HL-60/S4 (cell line): ENCODE results near the gene GTSE1.

Source experiments
- in situ Hi-C: fragments of 300-500 bp; cut with MboI; formaldehyde crosslinking; loops from 2 replicates; pipeline ENCODE4 v1.14.3; 2022; ENCODE audit warnings: low sequenced_read_pairs

GTSE1 gene

GRCh38 chr22:46363611-46364321 is 67.1 kb downstream of the GTSE1 start:
- in situ Hi-C loops, result no loop called here

DNA sequence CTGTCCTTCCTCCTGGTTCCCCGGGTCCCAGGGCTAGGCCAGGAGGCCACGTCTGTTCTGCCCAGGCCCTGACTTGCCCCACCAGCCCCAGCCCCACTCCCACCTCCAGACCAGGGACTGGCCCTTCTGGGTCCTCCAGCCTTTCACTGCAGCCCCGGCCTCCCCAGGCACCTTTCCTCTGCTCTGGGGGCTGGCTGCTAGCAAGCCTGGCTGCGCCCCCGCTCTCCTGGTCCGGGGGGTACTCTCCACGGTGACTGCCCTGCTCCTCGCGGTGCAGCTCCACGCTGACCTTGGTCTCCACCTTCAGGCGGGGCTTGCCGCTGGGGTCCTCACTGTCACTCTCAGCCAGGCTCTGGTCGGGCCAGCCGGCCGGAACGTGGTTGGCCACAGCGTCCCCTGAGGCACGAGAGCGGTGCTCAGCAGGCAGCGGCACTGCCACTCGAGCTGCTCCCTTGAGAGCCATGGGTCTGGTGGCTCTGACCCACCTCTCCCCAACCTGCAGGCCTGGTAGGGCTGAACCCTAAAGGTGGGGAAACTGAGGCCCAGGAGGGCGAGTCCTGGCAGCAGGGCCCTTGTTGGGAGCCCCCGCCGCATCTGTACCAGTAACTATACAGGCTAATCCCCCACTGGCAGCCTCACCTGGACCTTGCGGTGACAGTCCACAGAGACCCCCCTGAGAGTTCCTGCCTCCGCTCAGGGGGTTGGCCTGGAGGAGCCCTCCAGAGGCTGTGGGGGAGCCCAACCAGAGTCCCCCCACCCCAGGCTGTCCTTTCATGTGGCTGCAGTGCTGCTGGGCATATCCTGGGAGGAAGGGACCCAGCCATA is 67.9 kb downstream of the GTSE1 start:
- in situ Hi-C loops, result loop anchor here (5.0 kb wide), 1 partner anchor 178 kb away; no protein-coding TSS in a partner anchor

DNA sequence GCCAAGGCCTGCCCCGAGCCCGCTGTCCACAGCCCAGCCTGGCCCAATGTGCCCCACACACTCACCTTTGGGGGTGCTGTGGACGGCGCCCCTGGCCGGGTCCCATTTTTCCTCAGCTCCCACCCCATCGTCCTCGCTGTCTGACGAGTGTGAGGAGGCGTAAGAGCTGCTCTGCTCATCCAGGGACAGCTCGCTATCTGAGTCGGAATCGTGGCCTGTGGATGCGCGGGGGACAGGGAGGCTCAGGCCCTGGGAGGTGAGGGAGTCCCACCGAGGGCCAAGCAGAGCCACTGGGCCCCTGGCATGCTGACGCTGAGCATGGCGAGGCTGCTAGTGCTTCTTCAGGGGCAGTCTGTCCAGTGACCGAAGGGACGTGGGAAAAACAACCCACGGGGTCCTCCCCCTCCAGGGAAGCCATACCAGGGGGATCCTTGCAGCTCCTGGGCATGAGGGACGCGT is 68.5 kb downstream of the GTSE1 start:
- in situ Hi-C loops, result loop anchor here (5.0 kb wide), 1 partner anchor 177 kb away; no protein-coding TSS in a partner anchor

GRCh38 chr22:46366327-46366731 is 69.7 kb downstream of the GTSE1 start:
- in situ Hi-C loops, result loop anchor here (5.0 kb wide), 1 partner anchor 176 kb away; no protein-coding TSS in a partner anchor

DNA sequence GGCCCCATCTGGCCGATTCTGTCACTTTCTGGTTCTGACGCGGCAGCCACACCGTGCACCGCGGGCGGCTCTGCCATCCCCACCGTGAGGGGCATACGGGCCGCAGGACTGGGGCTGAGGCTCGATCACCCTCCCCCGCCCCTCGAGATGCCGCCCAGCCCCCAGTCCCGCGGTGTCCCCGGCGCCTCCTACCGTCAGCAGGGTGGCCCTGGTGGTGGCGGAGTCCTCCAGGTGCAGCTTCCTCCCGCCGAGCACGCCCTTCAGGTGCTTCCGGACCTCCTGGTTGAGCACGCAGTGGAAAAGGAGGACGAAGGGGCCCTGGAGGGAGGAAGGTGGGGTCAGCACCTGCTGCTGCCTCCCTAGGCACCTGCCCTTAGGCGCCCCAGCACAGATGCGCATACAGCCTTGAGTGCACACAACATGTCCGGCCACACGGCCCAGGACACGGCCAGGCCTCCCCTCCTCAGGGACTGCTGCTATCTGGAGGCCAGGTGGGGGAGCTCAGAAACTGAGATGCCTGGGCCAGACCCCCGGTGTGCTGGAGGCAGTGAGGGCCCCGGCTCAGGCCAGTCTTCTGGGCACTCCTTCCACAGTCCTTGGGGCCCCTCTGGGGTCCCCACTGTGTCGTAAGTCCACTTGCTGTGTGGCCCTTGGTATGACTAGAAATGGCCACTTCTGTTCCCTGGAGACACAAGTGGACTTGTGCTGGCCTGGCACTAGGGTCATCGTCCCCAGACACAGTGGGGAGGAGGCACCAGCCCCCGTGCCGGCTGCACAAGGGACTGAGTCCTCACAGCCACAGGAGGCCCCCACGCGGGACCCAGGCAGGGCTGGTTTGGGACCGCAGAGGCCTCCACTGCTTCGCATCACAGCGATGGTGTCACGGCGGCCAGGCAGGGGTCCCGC is 70.4 kb downstream of the GTSE1 start:
- in situ Hi-C loops, result loop anchor here (5.0 kb wide), 1 partner anchor 175 kb away; no protein-coding TSS in a partner anchor

- in situ Hi-C loops, result loop anchor here (5.0 kb wide), 1 partner anchor 175 kb away; no protein-coding TSS in a partner anchor
Measured at GRCh38 chr22:46367707-46368191, 71.1 kb downstream of the GTSE1 start.

DNA sequence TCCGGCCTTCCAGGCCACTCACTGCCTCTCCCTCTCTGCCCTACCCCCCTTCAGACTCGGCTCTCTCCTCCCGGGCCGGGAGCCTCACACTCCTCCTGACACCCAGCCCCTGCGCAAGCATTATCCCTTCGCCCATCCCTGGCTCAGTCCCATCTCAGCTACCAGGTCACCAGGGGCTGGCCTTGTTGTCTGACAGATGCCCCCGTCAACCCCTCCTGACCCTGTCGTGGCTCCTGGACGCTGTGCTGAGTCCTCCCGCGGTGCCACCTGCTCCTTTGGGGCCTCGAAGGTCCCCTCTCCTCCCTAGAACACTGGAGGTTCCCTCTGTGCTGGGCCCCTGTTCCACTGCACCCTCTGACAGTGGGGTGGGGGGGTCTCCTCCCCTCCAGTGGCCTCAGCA is 71.8 kb downstream of the GTSE1 start:
- in situ Hi-C loops, result loop anchor here (5.0 kb wide), 1 partner anchor 174 kb away; no protein-coding TSS in a partner anchor

DNA sequence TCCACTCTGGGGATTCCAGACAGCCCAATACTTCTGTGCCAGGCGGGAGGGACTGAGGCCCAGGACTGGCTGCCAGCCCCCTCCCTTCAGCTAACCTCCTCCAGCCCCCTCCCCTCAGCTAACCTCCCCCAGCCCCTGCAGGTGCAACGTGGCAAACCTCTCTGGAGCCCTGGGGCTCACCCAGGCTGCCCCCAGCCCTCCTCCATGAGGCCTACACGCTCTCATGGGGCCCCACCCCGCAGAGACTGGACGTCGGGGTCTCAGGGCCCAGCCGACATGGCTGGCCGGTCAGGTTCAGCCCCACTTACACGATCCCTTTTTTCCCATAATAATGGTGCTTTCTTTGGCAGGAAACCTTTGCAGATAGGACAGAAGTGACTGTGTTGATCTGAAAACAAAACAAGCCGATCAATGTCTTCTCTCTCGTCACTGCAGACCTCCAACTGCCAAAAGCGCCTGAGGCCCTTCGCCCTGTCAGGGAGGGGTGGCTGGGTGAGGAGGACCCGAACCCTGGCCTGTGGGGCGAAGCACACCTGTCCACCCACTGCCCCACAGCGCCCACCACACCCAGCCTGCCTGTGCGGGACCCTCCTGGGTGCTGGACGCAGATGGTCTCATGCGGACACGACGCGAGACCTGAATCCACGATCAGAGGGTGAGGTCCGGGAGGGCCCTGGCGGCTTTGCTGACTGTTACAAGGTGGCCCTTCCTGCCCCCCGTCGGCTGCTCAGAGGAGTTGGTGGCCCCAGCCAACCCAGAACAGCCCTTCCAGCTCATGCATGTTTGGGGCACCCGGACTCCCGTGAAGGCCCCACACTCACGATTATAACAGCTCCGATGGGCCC is 72.4 kb downstream of the GTSE1 start:
- in situ Hi-C loops, result loop anchor here (5.0 kb wide), 1 partner anchor 173 kb away; no protein-coding TSS in a partner anchor

- in situ Hi-C loops, result loop anchor here (5.0 kb wide), 1 partner anchor 172 kb away; no protein-coding TSS in a partner anchor
Measured at GRCh38 chr22:46369716-46370583, 73.3 kb downstream of the GTSE1 start.

GRCh38 chr22:46370584-46371291 is 74.1 kb downstream of the GTSE1 start:
- in situ Hi-C loops, result no loop called here

- in situ Hi-C loops, result no loop called here
Measured at GRCh38 chr22:46371623-46372226, 75.1 kb downstream of the GTSE1 start.

- in situ Hi-C loops, result no loop called here
Measured at GRCh38 chr22:46372686-46373085, 76.0 kb downstream of the GTSE1 start.

GRCh38 chr22:46373159-46373558 is 76.5 kb downstream of the GTSE1 start:
- in situ Hi-C loops, result no loop called here

DNA sequence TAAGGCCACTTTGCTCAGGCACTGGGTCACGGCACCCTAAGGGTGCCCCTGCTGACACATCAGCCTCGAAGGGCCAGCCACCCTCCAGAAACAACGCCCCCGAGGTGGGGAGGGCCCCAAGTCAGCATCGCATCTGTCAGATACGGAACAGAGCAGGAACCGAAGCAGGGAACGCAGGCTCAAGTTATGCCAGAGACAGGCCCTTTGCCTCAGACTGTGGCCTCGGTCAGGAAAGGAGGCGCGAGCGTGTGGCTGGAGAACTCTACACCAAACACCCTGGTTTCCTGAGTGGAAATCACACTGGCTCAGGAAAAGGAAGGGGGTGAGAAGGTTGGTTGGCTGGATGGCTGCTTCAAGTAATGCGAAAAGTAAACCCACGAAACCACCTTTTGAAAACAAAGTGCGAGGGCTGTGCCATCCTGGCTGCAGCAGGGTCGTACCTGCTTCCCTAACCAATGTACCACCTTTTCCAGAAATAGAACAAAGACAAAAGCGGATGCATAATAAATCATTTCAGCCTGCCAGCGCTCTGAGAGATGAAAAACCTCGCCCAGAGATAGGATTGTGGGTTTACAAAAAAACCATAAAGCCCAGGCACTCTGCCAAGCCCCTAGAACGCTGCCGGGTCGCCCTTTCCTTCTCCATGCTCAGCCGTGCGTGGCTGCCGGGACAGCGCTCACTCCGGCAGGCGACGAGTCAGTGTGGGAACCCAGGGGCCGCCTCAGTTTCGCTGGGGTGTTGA is 77.4 kb downstream of the GTSE1 start:
- in situ Hi-C loops, result no loop called here

DNA sequence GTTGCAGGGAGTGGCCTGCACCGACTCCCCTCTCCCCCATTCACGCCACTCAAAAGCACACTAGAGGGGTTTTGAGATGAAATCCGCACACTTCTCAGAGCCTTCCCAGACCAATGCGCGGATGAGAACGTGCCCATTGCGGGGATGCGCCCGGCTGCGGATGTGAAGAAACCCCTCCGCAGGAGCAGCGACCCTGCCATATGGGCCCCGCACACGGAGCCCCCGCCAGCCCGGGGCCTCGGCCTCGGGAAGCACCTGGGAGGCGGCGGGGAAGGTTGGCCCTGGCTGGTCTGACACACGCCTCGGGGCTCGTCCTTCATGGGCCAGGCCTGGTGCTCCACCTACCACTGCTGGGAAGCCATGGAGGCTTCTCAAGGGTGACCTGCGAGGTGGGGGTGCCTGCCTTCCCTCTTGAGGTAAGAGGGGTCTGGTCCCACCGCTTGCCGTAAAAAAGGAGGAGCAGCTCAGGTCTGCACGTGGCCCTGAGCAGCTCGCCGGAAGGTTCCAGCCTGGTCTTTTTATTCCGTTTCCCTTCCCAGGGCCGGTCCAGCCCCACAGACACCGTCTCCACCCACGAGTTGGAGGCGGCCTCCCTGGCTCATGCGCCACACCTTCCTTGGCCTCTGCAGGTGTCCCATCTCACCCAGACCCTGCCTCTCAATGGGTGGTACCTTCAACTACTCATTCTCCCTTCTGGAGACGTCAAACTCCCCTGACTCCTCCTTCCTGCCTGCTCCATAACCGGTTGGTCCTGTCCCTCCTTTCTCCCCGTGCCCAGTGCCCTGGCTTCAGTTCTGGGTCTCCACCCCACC is 78.2 kb downstream of the GTSE1 start:
- in situ Hi-C loops, result no loop called here

DNA sequence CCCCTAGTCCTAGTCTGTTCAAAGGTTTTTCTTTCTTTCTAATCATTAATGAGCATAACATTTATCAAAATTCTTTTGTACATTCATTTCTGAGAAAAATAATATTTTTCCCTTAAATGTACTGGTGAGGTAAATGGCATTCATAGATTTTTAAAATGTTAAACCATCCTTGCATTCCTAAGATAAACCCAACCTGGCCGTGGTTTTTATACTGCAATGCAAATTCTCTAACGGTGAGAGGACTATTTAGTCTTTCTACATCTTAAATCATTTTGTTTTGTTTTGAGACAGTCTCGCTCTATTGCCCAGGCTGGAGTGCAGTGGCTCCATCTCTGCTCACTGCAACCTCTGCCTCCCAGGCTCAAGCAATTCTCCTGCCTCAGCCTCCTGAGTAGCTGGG is 79.4 kb downstream of the GTSE1 start:
- in situ Hi-C loops, result no loop called here
